Esophagus (tissue), 2 donors: ENCODE data around the gene SIGLEC11. TPM values are rescaled to one million over a fixed set of nuclear protein-coding genes. Genes with fewer than 3 reads are reported as not detected.

Experiments
- polyA plus RNA-seq, 2 donors: library from polyadenylated mRNA; stranded (reverse); fragments of 200-250 nt; gene quantifications; one replicate each; pipeline ENCODE4 v1.2.3, GENCODE V29; 2013
- donor health status: healthy with polysubstance abuse.
- donor health status: Bipolar disorder and iron deficiency.

Gene SIGLEC11
- polyA plus RNA-seq, 2 donors = 0.11 to 0.16 TPM

Other genes starting within 250 kb of the SIGLEC11 start
- under 1 TPM; 0.06 to 0.55 TPM for gene TSKS, start 197.9 kb downstream of the SIGLEC11 start, polyA plus RNA-seq
- gene AP2A1, start 194.2 kb downstream of the SIGLEC11 start, polyA plus RNA-seq = 10 to 100 TPM; 37.4 to 40.7 TPM
- 10 to 100 TPM; 11.3 to 12.1 TPM for gene FUZ, start 147.9 kb downstream of the SIGLEC11 start, polyA plus RNA-seq
- 10 to 100 TPM; 27.7 to 54.9 TPM for gene MED25, start 142.9 kb downstream of the SIGLEC11 start, polyA plus RNA-seq
- 10 to 100 TPM; 59.1 to 92.8 TPM for gene PTOV1, start 110.0 kb downstream of the SIGLEC11 start, polyA plus RNA-seq
- gene PNKP, start 93.6 kb downstream of the SIGLEC11 start, polyA plus RNA-seq = 10 to 100 TPM; 27.5 to 65.1 TPM
- 10 to 100 TPM; 33.8 to 46.9 TPM for gene AKT1S1, start 83.8 kb downstream of the SIGLEC11 start, polyA plus RNA-seq
- 10 to 100 TPM; 21.8 to 32.6 TPM for gene TBC1D17, start 83.5 kb downstream of the SIGLEC11 start, polyA plus RNA-seq
- gene IL4I1, start 64.3 kb downstream of the SIGLEC11 start, polyA plus RNA-seq = under 1 TPM; 0.18 to 0.45 TPM
- gene ATF5, start 32.0 kb downstream of the SIGLEC11 start, polyA plus RNA-seq = 10 to 100 TPM; 15.5 to 24.3 TPM
- gene NUP62, start 31.7 kb downstream of the SIGLEC11 start, polyA plus RNA-seq = 10 to 100 TPM; 16.5 to 21.4 TPM
- 10 to 100 TPM; 12.5 to 14.1 TPM for gene VRK3, start 64.2 kb upstream of the SIGLEC11 start, polyA plus RNA-seq
- gene ZNF473, start 64.8 kb upstream of the SIGLEC11 start, polyA plus RNA-seq = 1 to 10 TPM; 1.8 to 1.9 TPM
- gene IZUMO2, start 202.1 kb upstream of the SIGLEC11 start, polyA plus RNA-seq = not detected
- gene MYH14, start 242.4 kb upstream of the SIGLEC11 start, polyA plus RNA-seq = 100 to 1,000 TPM in 1 of 2 donors, 10 to 100 TPM in 1; 72.9 to 110 TPM